IMR-90 (cell line): ENCODE results near the gene INTS14. TPM values are rescaled to one million over a fixed set of nuclear protein-coding genes. Genes with fewer than 3 reads are reported as not detected.

Experiments used
- ATAC-seq: fragments of 200-7000 bp; cut with Tn5 transposase; 2 replicates; pipeline ENCODE4 v1.9.1; 2020; ENCODE audit warnings: low read depth, mild to moderate bottlenecking, moderate library complexity
- BruUV-seq: library from RNA; stranded (reverse); fragments of 400-500 nt; replicated peaks from 2 replicates; lab custom pipeline; 2021; lab: Mats Ljungman, UMichigan
- CTCF ChIA-PET: fragments of 300-600 bp; formaldehyde crosslinking; extraction: SDS; loops from one replicate; lab custom pipeline; 2021; ENCODE audit warnings: antibody characterized with exemption; lab: Yijun Ruan, JAX
- POLR2A ChIA-PET: fragments of 300-600 bp; sonication (Branson Sonifier 250); formaldehyde crosslinking; loops from one replicate; lab custom pipeline; 2022; ENCODE audit warnings: antibody characterized with exemption; ENCODE audit not compliant: unreplicated experiment; lab: Charles Lee
- DNase-seq: peaks from one replicate; pipeline ENCODE4 v3.0.0; 2013
- H2AFZ ChIP-seq: replicated peaks from 2 replicates; pipeline ENCODE3; 2013; ENCODE audit warnings: low read length, mild to moderate bottlenecking; ENCODE audit not compliant: poor library complexity
- H2AK5ac ChIP-seq: 2 replicates; pipeline ENCODE4 v1.6.1; 2013; ENCODE audit warnings: low read depth, low read length, inconsistent platforms
- H2AK9ac ChIP-seq: replicated peaks from 2 replicates; pipeline ENCODE3; 2013; ENCODE audit warnings: mild to moderate bottlenecking, low read depth, low read length, moderate library complexity; ENCODE audit not compliant: poor library complexity
- H2BK120ac ChIP-seq: 2 replicates; pipeline ENCODE4 v1.6.1; 2013; ENCODE audit warnings: low read depth, low read length, inconsistent platforms
- H2BK15ac ChIP-seq: 3 replicates; pipeline ENCODE4 v1.6.1; 2013; ENCODE audit warnings: low read depth, low read length, inconsistent platforms
- H2BK20ac ChIP-seq: 2 replicates; pipeline ENCODE4 v1.6.1; 2013; ENCODE audit warnings: low read depth, mild to moderate bottlenecking, inconsistent platforms, low read length, moderate library complexity
- H2BK5ac ChIP-seq: 2 replicates; pipeline ENCODE4 v1.6.1; 2013; ENCODE audit warnings: mild to moderate bottlenecking, low read depth, low read length, inconsistent platforms; ENCODE audit not compliant: poor library complexity, severe bottlenecking
- H3K14ac ChIP-seq: replicated peaks from 2 replicates; pipeline ENCODE4 v1.6.1; 2013; ENCODE audit warnings: low read depth, low read length, inconsistent platforms
- H3K18ac ChIP-seq: 2 replicates; pipeline ENCODE4 v1.6.1; 2013; ENCODE audit warnings: low read depth, low read length, control low read depth
- H3K23ac ChIP-seq: 2 replicates; pipeline ENCODE4 v1.6.1; 2013; ENCODE audit warnings: low read depth, low read length, inconsistent platforms
- H3K27ac ChIP-seq: 2 replicates; pipeline ENCODE4 v1.5.1; 2013; ENCODE audit warnings: mild to moderate bottlenecking, control low read depth, low read length; ENCODE audit not compliant: insufficient read depth
- H3K27me3 ChIP-seq: 2 replicates; pipeline ENCODE4 v1.6.1; 2013; ENCODE audit warnings: low read length; ENCODE audit not compliant: control insufficient read depth, insufficient read depth
- H3K36me3 ChIP-seq: 2 replicates; pipeline ENCODE4 v1.6.1; 2013; ENCODE audit warnings: low read length, mixed read lengths; ENCODE audit not compliant: control insufficient read depth, insufficient read depth
- H3K4ac ChIP-seq: 2 replicates; pipeline ENCODE4 v1.6.1; 2013; ENCODE audit warnings: low read depth, low read length, inconsistent platforms
- H3K4me1 ChIP-seq: 2 replicates; pipeline ENCODE4 v1.6.1; 2013; ENCODE audit warnings: low read length, mixed read lengths; ENCODE audit not compliant: control insufficient read depth, insufficient read depth
- H3K4me2 ChIP-seq: 2 replicates; pipeline ENCODE4 v1.6.1; 2013; ENCODE audit warnings: low read depth, mild to moderate bottlenecking, control low read depth, low read length, moderate library complexity
- H3K4me3 ChIP-seq: 2 replicates; pipeline ENCODE4 v1.5.1; 2013; ENCODE audit warnings: low read depth, mild to moderate bottlenecking, control low read depth, low read length, moderate library complexity; ENCODE audit not compliant: insufficient read depth
- H3K56ac ChIP-seq: 2 replicates; pipeline ENCODE4 v1.6.1; 2013; ENCODE audit warnings: low read length, inconsistent platforms; ENCODE audit not compliant: insufficient read depth; ENCODE audit errors: extremely low read depth
- H3K79me1 ChIP-seq, 2 experiments: 2 replicates each; pipeline ENCODE4 v1.6.1; 2013; ENCODE audit warnings: low read length in 2 of 2, inconsistent platforms in 1 of 2, low read depth in 1 of 2
- H3K9ac ChIP-seq: 2 replicates; pipeline ENCODE4 v1.6.1; 2013; ENCODE audit warnings: low read depth, low read length, control low read depth
- H3K9me1 ChIP-seq: 2 replicates; pipeline ENCODE4 v1.6.1; 2013; ENCODE audit warnings: low read length, inconsistent platforms; ENCODE audit not compliant: insufficient read depth
- H3K9me3 ChIP-seq: 2 replicates; pipeline ENCODE4 v1.6.1; 2013; ENCODE audit warnings: low read length; ENCODE audit not compliant: control insufficient read depth, insufficient read depth
- H4K20me1 ChIP-seq: 2 replicates; pipeline ENCODE4 v1.6.1; 2013; ENCODE audit warnings: low read length, inconsistent platforms; ENCODE audit not compliant: insufficient read depth
- H4K5ac ChIP-seq: 2 replicates; pipeline ENCODE4 v1.6.1; 2013; ENCODE audit warnings: mild to moderate bottlenecking, low read depth, low read length, control low read depth
- H4K8ac ChIP-seq, 2 experiments: 2 replicates each; pipeline ENCODE4 v1.6.1; 2013; ENCODE audit warnings: low read depth in 2 of 2, low read length in 2 of 2, control low read depth in 1 of 2, inconsistent platforms in 1 of 2
- H4K91ac ChIP-seq: 2 replicates; pipeline ENCODE4 v1.6.1; 2013; ENCODE audit warnings: low read depth, low read length, inconsistent platforms; ENCODE audit not compliant: insufficient read depth
- BHLHE40 ChIP-seq: fragments of 150-350 bp; IDR thresholded peaks from 2 replicates; pipeline ENCODE4 v1.6.1; 2016; ENCODE audit warnings: mild to moderate bottlenecking, low read depth, low read length
- FOS ChIP-seq: fragments of 150-350 bp; IDR thresholded peaks from 2 replicates; pipeline ENCODE4 v1.6.1; 2016; ENCODE audit warnings: low read depth, low read length
- MAFK ChIP-seq: IDR thresholded peaks from 2 replicates; pipeline ENCODE4 v1.6.1; 2012; ENCODE audit warnings: low read depth, low read length, improper control_type of control experiment
- MAZ ChIP-seq: IDR thresholded peaks from 2 replicates; pipeline ENCODE4 v1.6.1; 2012; ENCODE audit warnings: low read depth, mild to moderate bottlenecking, low read length, improper control_type of control experiment, moderate library complexity, borderline replicate concordance
- MXI1 ChIP-seq: IDR thresholded peaks from 2 replicates; pipeline ENCODE4 v1.6.1; 2012; ENCODE audit warnings: low read depth, mild to moderate bottlenecking, low read length, moderate library complexity, borderline replicate concordance
- POLR2A ChIP-seq: IDR thresholded peaks from 2 replicates; pipeline ENCODE4 v1.6.1; 2012; ENCODE audit warnings: mild to moderate bottlenecking, low read depth, low read length
- RCOR1 ChIP-seq: IDR thresholded peaks from 2 replicates; pipeline ENCODE4 v1.6.1; 2012; ENCODE audit warnings: mild to moderate bottlenecking, low read length, improper control_type of control experiment; ENCODE audit not compliant: insufficient replicate concordance
- SMC3 ChIP-seq: fragments of 150-350 bp; IDR thresholded peaks from 2 replicates; pipeline ENCODE4 v1.6.1; 2016; ENCODE audit warnings: low read depth, mild to moderate bottlenecking, antibody characterized with exemption, low read length, moderate library complexity
- WGBS, 2 experiments: methylation state at CpG; one replicate each; pipeline versions ENCODE4 v1.1.5 to v1.1.7; 2013; ENCODE audit warnings: missing lambda C conversion rate in 2 of 2; ENCODE audit not compliant: insufficient read length in 1 of 2; ENCODE audit errors: extremely low coverage in 2 of 2; 5-methylcytosine and 5-hydroxymethylcytosine counted together
- dilution Hi-C: fragments of 300-500 bp; cut with HindIII; formaldehyde crosslinking; loops from one replicate; pipeline ENCODE4 v1.14.3; 2018; ENCODE audit warnings: low sequenced_read_pairs; ENCODE audit not compliant: unreplicated experiment
- in situ Hi-C: fragments of 300-500 bp; cut with MboI; formaldehyde crosslinking; loops from 3 replicates; pipeline ENCODE4 v1.14.3; 2019; ENCODE audit warnings: low sequenced_read_pairs, inconsistent platforms, mixed read lengths
- intact Hi-C: fragments of 100-400 bp; cut with micrococcal nuclease; formaldehyde crosslinking; loops from 2 replicates; pipeline ENCODE4 v1.10.0; 2022
- polyA plus RNA-seq, 3 experiments: library from polyadenylated mRNA; depleted of rRNA; stranded (reverse); fragments of >200 nt; gene quantifications; 2 replicates each; pipeline ENCODE4 v1.2.3, GENCODE V29; 2012; ENCODE audit warnings: low replicate concordance in 1 of 3
- total RNA-seq: library from RNA; depleted of rRNA; stranded (reverse); fragments of >200 nt; gene quantifications from 2 replicates; pipeline ENCODE4 v1.2.3, GENCODE V29; 2012
- TF ChIP-seq, protein P1 (sequence below): fragments of 150-350 bp; IDR thresholded peaks from 2 replicates; pipeline ENCODE4 v1.6.1; 2016; ENCODE audit warnings: low read depth, mild to moderate bottlenecking, low read length, moderate library complexity, borderline replicate concordance

The INTS14 gene
- total and polyA plus RNA-seq, 2 of the 4 experiments (the other 2 are of a cell fraction): 22.9 to 39.5 TPM

DNA sequence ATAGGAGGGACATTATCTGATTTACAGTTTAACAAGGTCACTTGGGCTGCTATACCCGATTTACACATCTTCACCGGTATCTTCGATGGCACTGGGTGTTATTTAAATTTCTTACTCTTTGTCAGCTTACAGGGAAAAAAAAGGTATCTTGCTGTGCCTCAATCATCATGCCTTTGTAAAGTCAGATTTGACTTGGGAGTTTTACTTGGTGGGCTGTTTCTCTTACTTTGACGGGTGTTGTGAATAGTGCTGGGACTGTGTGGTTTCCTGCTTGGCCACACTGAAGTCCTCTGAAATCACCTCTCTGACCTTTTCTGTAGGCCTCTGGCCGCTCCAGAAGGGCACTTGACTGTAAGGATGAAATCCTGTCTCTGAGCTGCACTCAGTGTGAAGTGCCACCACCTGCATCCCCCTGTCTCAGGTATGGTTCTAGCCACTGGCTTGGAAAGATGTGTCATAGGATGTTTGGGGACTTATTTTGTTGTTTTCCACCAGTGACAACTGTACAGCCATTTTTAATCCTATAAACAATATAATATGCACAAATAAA, 7.7 kb upstream of the INTS14 start:
- no peak overlapping the region for H2AFZ ChIP-seq
- no peaks in the 10 kb centered on the region for H3K9me3 ChIP-seq
- H3K27me3 ChIP-seq: no peaks in the 10 kb centered on the region
- no peak overlapping the region for H3K56ac ChIP-seq
- H3K18ac ChIP-seq: no peak overlapping the region
- no peak overlapping the region for H2BK20ac ChIP-seq
- no peak overlapping the region for H3K4me2 ChIP-seq
- H3K14ac ChIP-seq: no peak overlapping the region
- in situ Hi-C loops: loop anchor here (25.0 kb wide), 1 partner anchor 669 kb away; the partner anchor contains the start of gene DIS3L
- no peak overlapping the region for H3K4ac ChIP-seq
- no peaks in the 10 kb centered on the region for H3K4me1 ChIP-seq
- no peak overlapping the region for H2BK5ac ChIP-seq
- WGBS, 2 experiments: 100% methylated on average over 1 of the region's 5 CpGs; no CpG with 5 or more reads in 1 of the 2 experiments
- no peak overlapping the region for H3K9ac ChIP-seq
- CTCF ChIA-PET: no interaction called here
- no peaks in the 10 kb centered on the region for H3K36me3 ChIP-seq
- no peak overlapping the region for H3K23ac ChIP-seq
- no peak overlapping the region for H4K91ac ChIP-seq
- H4K5ac ChIP-seq: no peak overlapping the region
- no peak overlapping the region for H2AK9ac ChIP-seq
- H3K79me1 ChIP-seq: no peaks in the 10 kb centered on the region
- no peak for ATAC-seq
- no peak overlapping the region for H4K8ac ChIP-seq
- DNase-seq: no peak
- H3K9me1 ChIP-seq: no peaks in the 10 kb centered on the region; the same call in 1 of the 2 replicates
- no peaks in the 10 kb centered on the region for H4K20me1 ChIP-seq
- H2BK120ac ChIP-seq: no peak overlapping the region
- no peak overlapping the region for H2AK5ac ChIP-seq
- TF ChIP-seq MXI1: no peak
- no peak for TF ChIP-seq FOS
- TF ChIP-seq, protein P1, sequence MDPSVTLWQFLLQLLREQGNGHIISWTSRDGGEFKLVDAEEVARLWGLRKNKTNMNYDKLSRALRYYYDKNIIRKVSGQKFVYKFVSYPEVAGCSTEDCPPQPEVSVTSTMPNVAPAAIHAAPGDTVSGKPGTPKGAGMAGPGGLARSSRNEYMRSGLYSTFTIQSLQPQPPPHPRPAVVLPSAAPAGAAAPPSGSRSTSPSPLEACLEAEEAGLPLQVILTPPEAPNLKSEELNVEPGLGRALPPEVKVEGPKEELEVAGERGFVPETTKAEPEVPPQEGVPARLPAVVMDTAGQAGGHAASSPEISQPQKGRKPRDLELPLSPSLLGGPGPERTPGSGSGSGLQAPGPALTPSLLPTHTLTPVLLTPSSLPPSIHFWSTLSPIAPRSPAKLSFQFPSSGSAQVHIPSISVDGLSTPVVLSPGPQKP: no peak
- TF ChIP-seq RCOR1: no peak
- TF ChIP-seq POLR2A: no peak
- TF ChIP-seq MAFK: no peak
- TF ChIP-seq BHLHE40: no peak
- no peak for TF ChIP-seq MAZ
- no peak for TF ChIP-seq SMC3
- intact Hi-C loops: no loop called here
- no TSS peak for BruUV-seq
- POLR2A ChIA-PET: no interaction called here
- dilution Hi-C loops: no loop called here
- H3K4me3 ChIP-seq: no peak overlapping the region
- no peak overlapping the region for H3K27ac ChIP-seq
- H2BK15ac ChIP-seq: no peak overlapping the region
